ENCODE results near the gene HAGH.

The HAGH gene

DNA sequence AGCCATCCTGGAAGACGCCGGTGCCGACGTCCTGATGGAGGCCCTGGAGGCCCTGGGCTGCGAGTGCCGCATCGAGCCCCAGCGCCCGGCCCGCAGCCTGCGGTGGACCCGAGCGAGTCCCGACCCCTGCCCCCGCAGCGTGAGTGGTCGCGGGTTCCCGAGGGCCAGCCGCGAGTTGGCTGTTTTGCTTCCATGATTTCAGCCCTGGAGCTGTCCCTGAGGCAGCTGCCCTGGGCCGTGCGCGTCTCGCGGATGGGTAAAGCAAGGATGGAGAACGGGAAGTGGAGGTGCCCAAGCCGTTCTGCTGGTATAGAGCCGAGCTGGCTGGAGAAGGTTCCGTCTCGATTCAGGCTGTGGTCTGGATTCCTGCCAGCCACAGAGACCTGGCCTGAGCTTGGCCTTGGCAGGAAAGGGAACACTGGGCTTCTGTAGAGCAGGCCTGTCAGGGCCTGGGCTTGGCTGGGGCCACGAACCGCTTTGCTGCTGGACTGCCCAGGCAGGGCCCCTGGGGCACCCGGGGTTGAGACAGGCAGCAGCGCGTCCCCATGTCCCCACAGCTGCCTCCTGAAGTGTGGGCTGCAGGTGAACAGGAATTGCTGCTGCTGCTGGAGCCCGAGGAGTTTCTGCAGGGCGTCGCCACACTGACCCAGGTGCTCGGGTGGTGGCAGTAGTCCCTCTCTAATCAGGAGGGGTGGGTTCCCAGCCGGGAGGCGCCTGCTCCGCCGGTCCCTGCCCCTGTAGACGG is 52.8 kb downstream of the HAGH start:
- DNase-seq (ENCODE audit: low read depth) = no peak

GRCh38 chr16:1772908-1773702 is 53.5 kb downstream of the HAGH start, which contains the start of gene MRPS34:
TSS of gene MRPS34 (minus strand) at chr16:1773134. CDS start at chr16:1773119, 15 bp downstream.
- DNase-seq (ENCODE audit: low read depth) = no peak

GRCh38 chr16:1772362-1772907 is 54.2 kb downstream of the HAGH start, which contains the start of gene EME2:
TSS of gene EME2 (plus strand) at chr16:1772810. CDS start at chr16:1773228, 418 bp downstream.
- no peak for DNase-seq (ENCODE audit: low read depth)

- no peak for DNase-seq (ENCODE audit: low read depth)
Measured at GRCh38 chr16:1771864-1772361, 54.7 kb downstream of the HAGH start.

DNA sequence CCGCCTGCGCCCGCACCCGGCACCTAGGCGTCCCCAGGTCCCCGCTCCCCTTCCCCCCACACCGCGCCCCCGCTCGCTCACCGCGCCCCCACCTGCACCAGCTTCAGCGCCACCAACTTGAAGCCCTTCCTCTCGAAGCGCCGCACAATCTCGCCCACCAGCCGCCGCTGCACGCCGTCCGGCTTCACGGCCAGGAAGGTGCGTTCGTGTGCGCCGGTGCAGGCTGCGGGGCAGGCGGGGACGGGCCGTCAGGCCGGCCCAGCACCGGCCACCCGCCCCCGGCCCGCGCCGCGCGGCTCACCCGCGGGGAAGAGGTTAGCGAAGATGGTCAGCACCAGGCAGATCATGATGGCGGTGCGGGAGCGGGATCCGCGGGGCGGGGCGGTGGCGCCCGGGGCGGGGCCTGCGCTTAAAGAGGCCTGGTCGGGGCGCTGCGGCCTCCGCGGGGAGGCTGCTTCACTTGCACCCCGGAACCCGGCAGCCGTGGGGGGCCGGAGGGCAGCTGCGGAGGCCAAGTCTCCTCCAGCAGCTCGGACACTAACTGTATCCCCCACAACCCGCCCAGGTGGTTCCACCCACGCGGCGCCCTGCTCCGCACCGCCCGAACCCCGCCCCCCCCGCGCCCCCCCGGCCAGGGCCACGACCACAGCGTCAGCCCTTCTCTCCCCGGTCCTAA is 55.3 kb downstream of the HAGH start, which contains the start of gene NME3:
TSS of gene NME3 (minus strand) at position 356 of the 676 bp plus-strand sequence. CDS start at position 347, 9 bp downstream.
- no peak for DNase-seq (ENCODE audit: low read depth)

DNA sequence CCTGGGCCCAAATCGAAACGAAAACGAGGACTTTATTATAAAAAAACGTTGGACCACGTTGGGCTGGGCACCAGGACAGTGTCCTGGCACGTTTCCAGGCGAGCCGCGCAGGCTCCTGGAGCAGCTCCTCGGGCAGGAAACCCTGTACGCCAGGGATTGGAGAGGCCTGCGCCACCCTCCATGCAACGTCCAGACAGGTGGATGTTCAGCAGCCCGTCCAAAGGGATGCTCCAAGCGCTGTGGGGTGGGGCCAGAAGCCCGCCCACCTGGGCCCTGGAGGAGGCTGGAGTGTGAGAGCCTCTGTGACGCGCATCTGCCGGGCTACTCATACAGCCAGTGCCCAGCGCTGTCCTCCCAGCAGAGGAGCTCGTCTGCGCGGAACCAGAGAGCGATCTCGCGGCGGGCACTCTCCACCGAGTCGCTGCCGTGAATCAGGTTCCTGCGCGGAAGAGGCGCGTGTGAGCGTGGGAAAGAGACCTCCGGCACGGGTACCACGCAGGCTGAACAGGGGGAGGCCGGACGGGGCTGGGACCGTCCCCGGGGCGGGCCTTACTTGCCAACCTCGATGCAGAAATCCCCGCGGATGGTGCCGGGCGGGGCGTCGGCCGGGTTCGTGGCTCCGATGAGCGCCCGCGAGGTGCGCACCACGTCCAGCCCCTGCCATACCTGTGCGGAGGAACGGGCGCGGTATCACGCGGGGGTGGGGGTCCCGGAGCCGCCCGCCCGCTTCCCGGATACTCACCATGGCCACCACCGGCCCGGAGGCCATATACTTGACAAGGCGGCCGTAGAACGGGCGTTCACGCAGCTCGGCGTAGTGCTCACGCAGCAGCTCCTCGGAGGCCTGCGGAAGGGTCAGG is 56.1 kb downstream of the HAGH start:
- DNase-seq (ENCODE audit: low read depth) = no peak

DNA sequence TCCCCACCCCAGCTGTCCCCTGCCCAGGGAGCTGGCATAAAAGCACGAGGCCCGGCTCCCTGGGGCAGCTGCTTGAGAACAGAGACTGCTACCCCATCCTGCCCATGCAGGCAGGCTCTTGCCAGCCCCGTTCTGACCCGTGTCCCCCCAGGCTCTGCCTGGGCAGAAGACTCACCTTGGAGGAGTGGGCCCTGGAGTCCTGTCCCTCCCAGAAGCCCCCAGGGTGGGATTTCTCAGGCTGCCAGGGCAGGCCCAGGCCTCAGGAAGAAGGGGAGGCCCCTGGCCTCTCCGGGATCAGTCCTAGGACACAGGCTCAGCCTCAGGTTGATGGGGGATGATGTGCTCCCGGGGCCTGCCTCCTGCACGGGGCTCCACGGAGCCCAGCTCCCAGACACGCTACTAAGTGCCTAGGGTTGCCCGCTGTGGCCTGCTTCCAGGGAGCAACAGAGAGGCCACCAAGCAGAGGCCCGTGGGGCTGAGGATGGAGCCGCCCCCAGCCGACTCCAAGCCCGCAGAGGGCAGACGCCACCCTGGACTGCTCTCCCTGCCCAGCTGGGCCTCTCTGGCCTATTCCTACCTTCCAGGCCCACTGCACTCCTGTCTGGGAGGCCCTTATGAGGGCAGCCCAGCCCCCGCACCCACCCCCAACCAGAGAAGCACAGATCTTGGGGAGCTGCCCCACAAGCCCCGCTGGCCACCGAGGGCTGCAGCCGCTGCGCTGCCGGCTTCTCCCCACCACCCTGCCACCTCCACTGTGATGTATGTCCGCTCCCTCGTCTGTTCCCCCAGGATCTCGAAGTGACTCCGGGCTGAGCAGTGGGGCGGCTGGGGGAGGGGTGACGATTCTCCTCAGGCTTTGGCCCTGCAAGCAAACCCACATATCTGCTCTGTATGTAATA is 57.0 kb downstream of the HAGH start:
- DNase-seq (ENCODE audit: low read depth) = no peak

DNA sequence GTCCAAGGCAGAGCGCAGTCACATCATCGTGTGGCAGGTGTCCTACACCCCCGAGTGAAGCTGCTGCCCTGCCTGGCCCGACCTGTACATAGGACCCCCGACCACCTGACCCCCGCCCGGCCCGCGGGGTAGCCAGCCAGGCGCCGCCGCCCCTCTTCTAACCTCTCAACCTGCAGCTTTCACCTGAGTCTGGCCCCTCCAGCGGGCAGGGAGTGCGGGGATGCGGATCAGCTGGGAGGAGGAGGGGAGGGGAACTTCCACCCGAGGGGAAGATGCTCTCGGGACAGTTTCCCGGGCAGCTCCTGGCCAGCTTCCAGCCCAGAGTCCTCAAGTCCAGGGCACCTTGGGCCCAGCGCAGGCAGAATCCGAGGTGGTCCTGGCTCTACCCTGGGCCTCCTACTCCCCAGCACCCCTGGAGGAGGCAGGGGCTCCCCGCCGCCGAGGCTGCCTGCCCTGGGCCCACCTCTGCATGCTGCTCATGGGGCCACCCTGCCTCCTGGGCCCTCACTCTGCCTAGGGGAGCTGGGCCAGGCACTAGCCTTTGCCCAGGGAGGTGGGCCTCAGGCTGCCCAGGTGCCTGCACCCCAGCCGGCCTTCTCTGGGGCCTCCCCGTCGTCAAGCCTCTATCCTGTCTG is 57.7 kb downstream of the HAGH start:
- no peak for DNase-seq (ENCODE audit: low read depth)

DNA sequence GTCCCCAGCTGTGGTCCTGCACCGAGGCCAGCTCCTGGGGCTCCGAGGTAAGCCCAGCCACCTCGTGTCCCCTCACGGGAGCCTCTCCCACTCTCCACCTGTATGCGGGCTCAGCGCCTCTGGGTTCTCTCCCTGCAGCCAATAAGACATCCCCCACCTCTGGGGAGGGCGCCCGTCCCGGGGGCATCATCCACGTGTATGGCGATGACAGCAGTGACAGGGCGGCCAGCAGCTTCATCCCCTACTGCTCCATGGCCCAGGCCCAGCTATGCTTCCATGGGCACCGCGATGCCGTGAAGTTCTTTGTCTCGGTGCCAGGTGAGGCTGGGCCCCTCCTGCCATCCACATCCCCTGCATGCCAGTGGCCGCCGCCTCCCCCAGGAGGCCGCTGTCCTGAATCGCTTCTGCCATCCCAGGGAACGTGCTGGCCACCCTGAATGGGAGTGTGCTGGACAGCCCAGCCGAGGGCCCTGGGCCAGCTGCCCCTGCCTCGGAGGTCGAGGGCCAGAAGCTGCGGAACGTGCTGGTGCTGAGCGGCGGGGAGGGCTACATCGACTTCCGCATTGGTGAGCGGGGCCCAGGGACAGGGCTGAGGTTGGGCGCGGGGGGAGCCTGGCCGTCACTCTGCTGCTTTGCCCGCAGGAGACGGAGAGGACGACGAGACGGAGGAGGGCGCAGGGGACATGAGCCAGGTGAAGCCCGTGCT is 58.4 kb downstream of the HAGH start:
- no peak for DNase-seq (ENCODE audit: low read depth)

DNA sequence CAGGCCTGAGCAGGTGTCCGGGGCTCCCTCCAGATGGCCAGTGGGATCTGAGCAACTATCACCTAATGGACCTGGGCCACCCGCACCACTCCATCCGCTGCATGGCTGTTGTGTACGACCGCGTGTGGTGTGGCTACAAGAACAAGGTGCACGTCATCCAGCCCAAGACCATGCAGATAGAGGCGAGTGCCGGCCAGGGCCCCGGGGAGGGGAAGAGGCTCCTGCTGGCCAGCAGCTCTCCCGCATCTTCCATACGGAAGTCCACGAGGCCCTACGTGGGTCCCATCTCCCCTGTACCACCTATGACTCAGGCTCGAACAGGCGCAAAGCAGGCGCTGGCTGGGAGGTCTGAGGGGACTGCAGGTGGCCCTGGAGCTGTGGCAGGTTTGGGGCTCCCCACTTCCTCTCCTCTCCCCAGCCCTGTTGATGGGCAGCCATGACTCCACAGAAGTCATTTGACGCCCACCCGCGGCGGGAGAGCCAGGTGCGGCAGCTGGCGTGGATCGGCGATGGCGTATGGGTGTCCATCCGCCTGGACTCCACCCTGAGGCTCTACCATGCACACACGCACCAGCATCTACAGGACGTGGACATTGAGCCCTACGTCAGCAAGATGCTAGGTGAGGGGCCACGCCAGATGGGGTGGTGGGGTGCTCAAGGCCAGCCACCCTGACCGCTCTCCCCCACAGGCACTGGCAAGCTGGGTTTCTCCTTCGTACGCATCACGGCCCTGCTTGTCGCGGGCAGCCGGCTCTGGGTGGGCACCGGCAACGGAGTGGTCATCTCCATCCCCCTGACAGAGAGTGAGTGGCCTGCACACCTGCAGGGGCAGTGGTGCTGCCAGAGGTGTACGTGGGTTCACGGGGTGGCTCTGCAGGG is 59.3 kb downstream of the HAGH start:
- no peak for DNase-seq (ENCODE audit: low read depth)

DNA sequence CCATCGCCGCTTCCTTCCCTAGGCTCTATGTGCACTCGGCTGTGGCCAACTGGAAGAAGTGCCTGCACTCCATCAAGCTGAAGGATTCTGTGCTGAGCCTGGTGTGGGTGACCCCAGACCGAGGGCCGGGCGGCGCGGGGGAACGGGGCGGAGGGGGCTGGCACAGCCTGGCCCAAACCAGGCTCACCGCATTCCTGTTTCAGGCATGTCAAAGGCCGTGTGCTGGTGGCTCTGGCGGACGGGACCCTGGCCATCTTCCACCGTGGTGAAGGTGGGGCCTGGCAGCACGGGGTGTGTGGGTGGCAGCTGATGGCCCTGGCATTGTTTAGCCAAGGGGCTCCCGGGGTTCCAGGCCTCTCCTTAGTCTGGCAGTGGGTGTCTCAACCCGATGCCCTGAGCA is 59.9 kb downstream of the HAGH start:
- DNase-seq (ENCODE audit: low read depth) = no peak

- no peak for DNase-seq (ENCODE audit: low read depth)
Measured at GRCh38 chr16:1766231-1766630, 60.4 kb downstream of the HAGH start.

GRCh38 chr16:1765826-1766225 is 60.8 kb downstream of the HAGH start:
- DNase-seq (ENCODE audit: low read depth) = no peak

- no peak for DNase-seq (ENCODE audit: low read depth)
Measured at GRCh38 chr16:1764971-1765370, 61.7 kb downstream of the HAGH start.

DNA sequence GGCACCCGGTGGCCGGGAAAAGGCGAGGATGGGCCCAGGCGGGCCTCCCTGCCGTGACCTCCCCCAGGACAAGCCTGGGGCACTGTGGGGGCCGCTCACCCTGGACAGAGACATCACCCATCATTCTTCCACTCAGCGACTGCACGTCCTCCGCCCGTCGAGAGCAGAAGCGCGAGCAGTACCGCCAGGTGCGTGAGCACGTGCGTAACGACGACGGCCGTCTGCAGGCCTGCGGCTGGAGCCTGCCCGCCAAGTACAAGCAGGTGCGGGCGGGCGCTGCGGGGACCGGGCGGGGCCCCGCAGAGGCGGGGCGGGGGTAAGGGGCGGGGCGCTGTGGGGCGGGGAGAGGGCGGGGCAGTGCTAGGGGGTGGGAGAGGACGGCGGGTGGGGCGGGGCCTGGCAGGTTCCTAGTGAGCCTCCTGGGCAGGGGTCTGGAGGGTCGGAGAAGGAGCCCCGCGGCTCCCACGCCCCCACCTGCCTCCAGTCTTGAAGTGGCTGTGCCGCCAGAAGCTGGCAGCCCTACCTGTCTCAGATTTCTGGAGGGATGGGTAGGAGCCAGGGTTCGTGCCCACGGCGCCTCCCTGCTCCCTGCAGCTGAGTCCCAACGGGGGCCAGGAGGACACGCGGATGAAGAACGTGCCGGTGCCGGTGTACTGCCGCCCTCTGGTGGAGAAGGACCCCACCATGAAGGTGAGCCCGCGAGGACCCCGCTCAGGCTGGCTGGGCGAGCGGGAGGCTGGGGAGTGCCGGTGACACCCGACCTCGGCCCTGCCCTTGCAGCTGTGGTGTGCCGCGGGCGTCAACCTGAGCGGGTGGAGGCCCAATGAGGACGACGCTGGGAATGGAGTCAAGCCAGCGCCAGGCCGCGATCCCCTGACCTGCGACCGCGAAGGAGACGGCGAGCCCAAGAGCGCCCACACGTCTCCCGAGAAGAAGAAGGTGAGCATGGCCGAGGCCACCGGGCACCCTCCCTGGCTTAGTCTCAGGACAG is 62.8 kb downstream of the HAGH start:
- no peak for DNase-seq (ENCODE audit: low read depth)

DNA sequence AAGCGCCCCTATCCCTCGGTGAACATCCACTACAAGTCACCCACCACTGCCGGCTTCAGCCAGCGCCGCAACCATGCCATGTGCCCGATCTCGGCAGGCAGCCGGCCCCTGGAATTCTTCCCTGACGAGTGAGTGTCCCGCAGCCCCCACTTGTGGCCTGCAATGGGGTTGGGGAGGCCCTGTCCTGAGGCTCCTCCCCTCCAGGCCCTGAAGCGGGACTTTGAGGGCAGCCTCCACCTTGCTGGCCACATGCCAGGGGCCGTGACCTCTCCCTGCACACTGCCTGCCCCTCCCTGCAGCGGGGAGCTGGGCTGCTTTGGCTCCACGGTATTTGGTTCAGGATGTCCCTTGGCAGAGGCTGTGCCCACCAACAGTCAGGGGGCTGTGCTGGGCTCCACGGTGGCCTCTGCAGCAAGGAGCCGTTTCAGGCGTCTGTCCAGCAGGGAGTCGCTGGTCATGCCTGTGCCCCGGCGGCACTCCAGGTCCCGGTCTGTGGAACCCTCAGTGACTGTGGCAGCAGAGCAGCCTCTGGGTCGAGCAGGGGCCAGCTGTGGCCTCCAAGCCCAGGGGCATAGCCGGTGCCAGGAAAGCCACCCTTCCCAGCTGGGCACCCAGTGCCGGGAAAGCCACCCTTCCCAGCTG is 63.6 kb downstream of the HAGH start:
- no peak for DNase-seq (ENCODE audit: low read depth)
